Small intestine (tissue), 7 donors: Measurements from ENCODE around the gene TRIM73. TPM values are rescaled to one million over a fixed set of nuclear protein-coding genes. Genes with fewer than 3 reads are reported as not detected.
"Not testable (repeated sequence)": the region's sequence is repeated elsewhere in the genome, so short reads cannot be mapped to it uniquely, and the experiment has no call there.

Experiments used
- DNase-seq, 2 donors: peaks; one replicate each; pipeline versions ENCODE4 v3.0.0 to v3.0.0-alpha.2; 2013
- FAIRE-seq: peaks from 2 replicates; lab custom pipeline; 2012; peaks lifted over from hg19 to GRCh38; lab: Jason Lieb, UNC
- H3K27ac ChIP-seq, 3 donors: one replicate each; pipeline ENCODE4 v1.5.1; 2013; ENCODE audit warnings: low read length in 2 of 3, mild to moderate bottlenecking in 2 of 3, control low read depth in 1 of 3, inconsistent platforms in 1 of 3, low read depth in 1 of 3, moderate library complexity in 1 of 3
- H3K27me3 ChIP-seq, 3 donors: one replicate each; pipeline ENCODE4 v1.6.1; 2013; ENCODE audit warnings: low read length in 3 of 3, inconsistent platforms in 1 of 3; ENCODE audit not compliant: control insufficient read depth in 3 of 3, insufficient read depth in 3 of 3
- H3K36me3 ChIP-seq, 3 donors: one replicate each; pipeline ENCODE4 v1.6.1; 2013; ENCODE audit warnings: low read length in 3 of 3, inconsistent platforms in 1 of 3, low read depth in 1 of 3, mild to moderate bottlenecking in 1 of 3, moderate library complexity in 1 of 3; ENCODE audit not compliant: control insufficient read depth in 3 of 3, insufficient read depth in 2 of 3
- H3K4me1 ChIP-seq, 3 donors: one replicate each; pipeline ENCODE4 v1.6.1; 2013; ENCODE audit warnings: low read length in 2 of 3, inconsistent platforms in 1 of 3, low read depth in 1 of 3, mild to moderate bottlenecking in 1 of 3, moderate library complexity in 1 of 3; ENCODE audit not compliant: control insufficient read depth in 3 of 3, insufficient read depth in 2 of 3
- H3K4me3 ChIP-seq, 3 donors: one replicate each; pipeline ENCODE4 v1.5.1; 2013; ENCODE audit warnings: low read length in 3 of 3, control low read depth in 1 of 3, inconsistent platforms in 1 of 3, low read depth in 1 of 3, mild to moderate bottlenecking in 1 of 3, moderate library complexity in 1 of 3
- H3K9me3 ChIP-seq, 2 donors: one replicate each; pipeline ENCODE4 v1.6.1; 2013; ENCODE audit warnings: low read depth in 1 of 2, low read length in 1 of 2; ENCODE audit not compliant: control insufficient read depth in 2 of 2, insufficient read depth in 1 of 2
- WGBS, 3 donors: extraction: QIAGEN DNeasy Blood & Tissue Kit; methylation state at CpG; one replicate each; pipeline ENCODE4 v1.1.7; 2013; 5-methylcytosine and 5-hydroxymethylcytosine counted together
- polyA plus RNA-seq, 4 donors: library from polyadenylated mRNA; stranded (reverse) in 3 of 4; unstranded in 1 of 4; fragments of 200-250 nt in 3 of 4; fragments of 120-200 nt in 1 of 4; gene quantifications; one replicate each; pipeline versions ENCODE4 v1.2.1 to v1.2.3, GENCODE V29; 2013
- donor health status: healthy with polysubstance abuse.
- donor health status: control.
- donor health status: control.
- donor health status: Bipolar disorder and iron deficiency.
- donor health status: healthy.

The TRIM73 gene
- polyA plus RNA-seq, 4 donors: 2.1 to 4.6 (median 3.0) TPM

DNA sequence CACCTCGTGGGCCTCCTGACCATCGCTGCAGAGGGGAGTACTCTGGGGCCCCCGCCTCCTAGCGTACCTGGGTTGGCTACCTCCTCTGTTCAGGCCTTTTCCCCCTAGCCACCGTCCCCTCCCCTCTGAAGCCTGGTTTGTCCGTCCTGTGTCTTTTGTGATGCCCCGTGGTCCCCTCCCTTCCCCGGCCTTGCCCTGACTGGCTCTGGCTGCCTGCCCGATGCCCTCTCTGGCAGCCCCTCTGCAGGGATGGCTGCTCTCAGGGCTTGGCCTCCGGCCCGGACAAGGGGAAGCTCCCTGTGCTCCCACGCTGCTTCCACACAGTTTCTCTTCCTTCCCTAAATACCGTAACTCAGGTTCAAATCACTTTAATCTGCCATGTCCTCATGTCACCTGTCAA lies 24.3 kb downstream of the TRIM73 start:
- not testable (repeated sequence) for H3K27me3 ChIP-seq, FAIRE-seq, H3K27ac ChIP-seq, DNase-seq, H3K4me3 ChIP-seq, H3K9me3 ChIP-seq, H3K4me1 ChIP-seq
- WGBS, 3 donors: 73 to 95% (median 82%) methylated on average over 7 to 11 of the region's 13 CpGs
- peaks cover 3 to 48% (median 8%) of the 10 kb centered on the region in 3 donors for H3K36me3 ChIP-seq

DNA sequence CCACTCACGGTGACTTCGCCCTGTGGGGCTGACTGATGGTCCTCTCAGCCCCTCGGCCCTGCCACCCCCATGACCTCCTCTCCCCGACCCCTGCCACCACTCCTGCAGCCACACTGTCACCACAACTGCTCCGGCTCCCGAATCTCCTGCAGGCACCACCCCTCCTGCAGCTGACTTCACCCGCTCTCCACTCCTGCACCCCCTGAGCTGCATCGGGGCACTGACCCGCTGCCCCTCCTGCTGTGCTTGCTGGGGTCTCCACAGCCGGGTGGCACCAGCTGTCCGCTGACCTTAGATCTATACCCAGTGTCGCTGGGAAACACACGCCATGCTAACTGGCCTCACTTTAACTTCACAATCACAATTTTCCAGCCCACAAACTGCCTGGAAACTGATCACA lies 24.7 kb downstream of the TRIM73 start:
- not testable (repeated sequence) for DNase-seq, H3K27ac ChIP-seq, H3K27me3 ChIP-seq, H3K4me1 ChIP-seq, FAIRE-seq, H3K4me3 ChIP-seq, H3K9me3 ChIP-seq
- 89 to 91% (median 90%) methylated on average over 9 to 10 of the region's 13 CpGs for WGBS, 3 donors
- H3K36me3 ChIP-seq: peaks cover 3 to 47% (median 8%) of the 10 kb centered on the region in 3 donors

DNA sequence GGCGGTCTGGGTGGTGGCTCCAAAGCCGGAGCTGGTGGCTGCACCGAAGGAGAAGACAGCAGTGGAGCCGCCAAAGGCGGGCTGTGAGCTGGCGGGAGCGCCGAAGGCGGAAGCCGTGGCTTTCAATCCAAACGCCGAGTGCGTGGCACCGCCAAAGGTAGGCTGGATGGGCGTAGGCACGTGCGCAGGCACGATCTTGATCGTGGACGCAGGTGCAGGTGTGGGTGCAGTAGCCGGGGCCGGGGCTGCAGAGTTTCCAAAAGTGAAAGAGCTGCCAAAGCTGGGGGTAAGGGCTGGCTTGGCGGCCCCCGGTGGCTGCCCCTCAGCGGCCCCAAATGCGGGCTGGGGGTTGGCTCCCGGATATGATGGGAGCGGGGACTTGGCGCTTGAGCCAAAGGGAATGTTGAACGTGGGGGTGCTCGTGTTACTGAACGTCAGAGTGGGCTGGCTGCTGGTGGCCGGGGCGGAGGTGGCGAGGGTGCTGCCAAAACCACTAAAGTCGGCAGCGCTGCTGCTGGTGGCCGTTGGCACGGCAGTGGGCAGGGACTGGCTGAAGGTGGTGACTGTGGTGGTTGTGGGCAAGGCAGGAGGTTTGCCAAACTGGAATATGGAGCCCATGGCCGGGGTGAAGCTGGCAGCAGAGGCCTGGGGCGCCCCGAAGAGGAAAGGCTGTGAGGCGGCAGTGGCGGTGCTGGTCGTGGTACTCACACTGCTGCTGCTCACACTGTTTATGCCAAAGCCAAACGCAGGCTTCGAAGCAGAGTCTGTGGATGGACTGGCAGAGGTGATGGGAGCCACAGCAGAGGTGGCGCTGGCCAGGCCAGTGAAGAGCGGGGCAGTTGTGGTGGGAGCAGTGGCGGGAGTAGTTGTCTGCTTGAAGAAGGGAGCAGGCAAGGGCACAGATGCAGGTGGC lies 26.6 kb downstream of the TRIM73 start:
- not testable (repeated sequence) for H3K9me3 ChIP-seq, DNase-seq, FAIRE-seq, H3K4me3 ChIP-seq, H3K4me1 ChIP-seq, H3K27me3 ChIP-seq, H3K27ac ChIP-seq
- WGBS, 3 donors: 94 to 97% (median 96%) methylated on average over 24 to 33 of the region's 50 CpGs
- H3K36me3 ChIP-seq: peaks cover 3 to 42% (median 8%) of the 10 kb centered on the region in 3 donors

- 78 to 89% (median 87%) methylated on average over 10 of the region's 15 CpGs for WGBS, 3 donors
- H3K4me1 ChIP-seq, H3K27me3 ChIP-seq, FAIRE-seq, DNase-seq, H3K4me3 ChIP-seq, H3K9me3 ChIP-seq, H3K27ac ChIP-seq: not testable (repeated sequence)
- H3K36me3 ChIP-seq: peaks cover 3 to 42% (median 8%) of the 10 kb centered on the region in 3 donors
Observed at GRCh38 chr7:75423481-75423880, 28.1 kb downstream of the TRIM73 start.

- FAIRE-seq, H3K27ac ChIP-seq, H3K4me3 ChIP-seq, H3K9me3 ChIP-seq, H3K27me3 ChIP-seq, H3K4me1 ChIP-seq, DNase-seq: not testable (repeated sequence)
- H3K36me3 ChIP-seq: peaks cover 3 to 26% (median 13%) of the 10 kb centered on the region in 3 donors
- 95 to 98% (median 97%) methylated on average over 4 of the region's 4 CpGs for WGBS, 3 donors
Observed at GRCh38 chr7:75439000-75439399, 43.6 kb downstream of the TRIM73 start.

DNA sequence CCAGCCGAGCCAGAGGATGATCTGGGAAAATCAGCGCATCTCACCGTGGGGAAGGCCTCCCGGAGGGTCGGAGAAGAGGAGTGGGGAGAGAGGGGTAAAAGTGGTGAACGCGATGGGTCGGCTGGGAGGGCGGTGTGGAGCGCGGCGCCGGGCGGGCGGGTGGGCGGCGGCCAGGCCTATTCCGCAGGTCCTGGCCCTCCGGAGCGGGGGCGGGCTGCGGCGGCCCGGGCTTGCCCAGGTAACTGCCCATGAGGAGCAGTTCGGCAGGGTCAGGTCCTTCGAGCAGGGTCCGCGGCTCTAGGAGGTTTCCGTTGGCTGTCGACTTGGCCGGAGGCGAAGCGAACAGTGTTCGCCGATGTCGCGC lies 46.7 kb downstream of the TRIM73 start:
- FAIRE-seq, H3K9me3 ChIP-seq, H3K4me1 ChIP-seq, H3K27me3 ChIP-seq, DNase-seq, H3K27ac ChIP-seq, H3K36me3 ChIP-seq: not testable (repeated sequence)
- whole genome bisulfite sequencing, 3 donors: 0 to 3% (median 0%) methylated on average over 2 to 20 of the region's 37 CpGs
- peak overlapping the region in 2 of 3 donors; percentile 32 to 44 for H3K4me3 ChIP-seq

DNA sequence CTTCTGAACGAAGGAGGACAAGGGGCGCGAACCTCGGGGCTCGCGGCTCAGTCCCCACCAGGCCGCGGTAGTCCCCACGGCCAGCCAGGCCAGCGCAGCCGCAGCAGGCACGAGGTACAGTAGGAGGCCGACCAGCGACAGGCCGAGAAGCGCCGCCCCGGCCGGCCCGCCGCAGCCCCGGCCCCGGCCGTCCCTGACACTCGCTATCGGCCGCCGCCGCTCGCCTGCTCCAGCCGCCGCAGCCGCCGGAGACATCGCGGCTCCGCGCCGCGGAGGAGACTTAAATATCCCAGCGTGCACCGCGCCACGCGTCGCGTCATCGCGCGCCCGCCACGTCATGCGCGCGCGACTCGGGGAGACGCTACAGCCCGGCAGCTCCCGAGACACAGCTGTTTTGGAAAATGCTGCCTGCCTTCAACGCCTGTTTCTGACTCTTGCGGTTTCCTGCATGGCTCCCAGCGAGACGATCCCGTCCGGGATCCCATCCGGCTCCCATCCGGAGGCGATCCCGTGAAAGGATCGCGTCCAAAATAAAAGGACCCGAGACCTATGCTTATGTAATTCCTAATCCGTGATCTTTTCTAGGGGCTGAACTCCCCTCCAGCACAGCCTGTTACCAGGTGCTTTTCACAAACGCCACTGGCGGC lies 47.2 kb downstream of the TRIM73 start:
- DNase-seq: peak; percentile 6 to 43
- not testable (repeated sequence) for H3K9me3 ChIP-seq, H3K27me3 ChIP-seq, H3K4me1 ChIP-seq, FAIRE-seq, H3K36me3 ChIP-seq
- H3K4me3 ChIP-seq: peak overlapping the region; percentile 30 to 58 (median 44)
- H3K27ac ChIP-seq: peak overlapping the region; percentile 64 to 90 (median 71)
- 0 to 1% (median 1%) methylated on average over 12 to 48 of the region's 76 CpGs for WGBS, 3 donors

DNA sequence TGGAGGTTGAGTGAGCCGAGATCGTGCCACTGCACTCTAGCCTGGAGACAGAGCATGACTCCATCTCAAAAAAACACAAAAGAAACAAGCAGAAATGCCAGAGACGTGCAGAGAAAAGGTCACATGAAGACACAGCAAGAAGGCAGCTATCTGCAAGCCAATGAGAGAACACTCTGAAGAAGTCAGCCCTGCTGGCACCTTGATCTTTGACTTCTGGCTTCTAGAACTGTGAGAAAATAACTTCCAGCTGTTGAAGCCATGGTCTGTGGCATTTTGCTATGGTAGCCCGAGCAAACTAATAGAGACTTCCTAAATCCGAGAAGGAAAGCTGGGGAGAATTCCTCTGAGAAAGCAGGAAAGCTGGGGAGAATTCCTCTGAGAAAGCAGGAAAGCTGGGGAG lies 54.5 kb downstream of the TRIM73 start:
- H3K4me3 ChIP-seq, H3K27me3 ChIP-seq, DNase-seq, H3K4me1 ChIP-seq, H3K27ac ChIP-seq, FAIRE-seq, H3K36me3 ChIP-seq, H3K9me3 ChIP-seq: not testable (repeated sequence)
- 95 to 100% (median 99%) methylated on average over 2 to 3 of the region's 5 CpGs for WGBS, 3 donors
